NCI-H510A (cell line): ENCODE measurements around the gene USP17L19.
"Not testable (repeated sequence)": the region's sequence is repeated elsewhere in the genome, so short reads cannot be mapped to it uniquely, and the experiment has no call there.

Source experiments
- DNase-seq: peaks from one replicate; lab custom pipeline; 2025; lab: John Stamatoyannopoulos, UW

The USP17L19 gene

GRCh38 chr4:9253078-9253477, at the start of gene USP17L19:
Gene USP17L19 (plus strand): TSS chr4:9253378. CDS start chr4:9253378, 0 bp downstream.
- DNase-seq = not testable (repeated sequence)

- not testable (repeated sequence) for DNase-seq
Observed at GRCh38 chr4:9210357-9210756, 42.8 kb upstream of the USP17L19 start, which contains the start of gene USP17L10. Gene USP17L10 (plus strand): TSS chr4:9210657. CDS start chr4:9210657, 0 bp downstream.

GRCh38 chr4:9214701-9215100, 38.5 kb upstream of the USP17L19 start:
- not testable (repeated sequence) for DNase-seq

- not testable (repeated sequence) for DNase-seq
Observed at GRCh38 chr4:9215105-9215504, 38.1 kb upstream of the USP17L19 start, which contains the start of gene USP17L11. Gene USP17L11 (plus strand): TSS chr4:9215405. CDS start chr4:9215405, 0 bp downstream.

GRCh38 chr4:9219852-9220251, 33.3 kb upstream of the USP17L19 start, which contains the start of gene USP17L12:
Gene USP17L12 (plus strand): TSS chr4:9220152. CDS start chr4:9220152, 0 bp downstream.
- not testable (repeated sequence) for DNase-seq

- not testable (repeated sequence) for DNase-seq
Observed at GRCh38 chr4:9224596-9224995, 28.6 kb upstream of the USP17L19 start, which contains the start of gene USP17L13. Gene USP17L13 (plus strand): TSS chr4:9224896. CDS start chr4:9224896, 0 bp downstream.

GRCh38 chr4:9230249-9230648, 22.9 kb upstream of the USP17L19 start:
- not testable (repeated sequence) for DNase-seq

- DNase-seq = not testable (repeated sequence)
Observed at GRCh38 chr4:9234085-9234484, 19.1 kb upstream of the USP17L19 start, which contains the start of gene USP17L15. Gene USP17L15 (plus strand): TSS chr4:9234385. CDS start chr4:9234385, 0 bp downstream.

- DNase-seq = not testable (repeated sequence)
Observed at GRCh38 chr4:9238461-9238860, 14.7 kb upstream of the USP17L19 start.

- DNase-seq = not testable (repeated sequence)
Observed at GRCh38 chr4:9243579-9243978, 9.6 kb upstream of the USP17L19 start, which contains the start of gene USP17L17. Gene USP17L17 (plus strand): TSS chr4:9243879. CDS start chr4:9243879, 0 bp downstream.

GRCh38 chr4:9247953-9248680, 5.1 kb upstream of the USP17L19 start, which contains the start of gene USP17L18:
Gene USP17L18 (plus strand): TSS chr4:9248630. CDS start chr4:9248630, 0 bp downstream.
- not testable (repeated sequence) for DNase-seq

- DNase-seq = not testable (repeated sequence)
Observed at GRCh38 chr4:9257824-9258223, 4.6 kb downstream of the USP17L19 start, which contains the start of gene USP17L20. Gene USP17L20 (plus strand): TSS chr4:9258124. CDS start chr4:9258124, 0 bp downstream.

GRCh38 chr4:9262572-9262971, 9.4 kb downstream of the USP17L19 start, which contains the start of gene USP17L21:
Gene USP17L21 (plus strand): TSS chr4:9262872. CDS start chr4:9262872, 0 bp downstream.
- not testable (repeated sequence) for DNase-seq

- DNase-seq = not testable (repeated sequence)
Observed at GRCh38 chr4:9267319-9267718, 14.1 kb downstream of the USP17L19 start, which contains the start of gene USP17L22. Gene USP17L22 (plus strand): TSS chr4:9267619. CDS start chr4:9267619, 0 bp downstream.

GRCh38 chr4:9271719-9272118, 18.5 kb downstream of the USP17L19 start:
- not testable (repeated sequence) for DNase-seq
